Measurements from ENCODE around the gene KLK13. TPM values are rescaled to one million over a fixed set of nuclear protein-coding genes. Genes with fewer than 3 reads are reported as not detected.
A peak's percentile ranks its signal among the peaks of the same experiment; 100 is the strongest.

The KLK13 gene
- total RNA-seq, 1 donor from 2014 or later = 1.1 TPM

DNA sequence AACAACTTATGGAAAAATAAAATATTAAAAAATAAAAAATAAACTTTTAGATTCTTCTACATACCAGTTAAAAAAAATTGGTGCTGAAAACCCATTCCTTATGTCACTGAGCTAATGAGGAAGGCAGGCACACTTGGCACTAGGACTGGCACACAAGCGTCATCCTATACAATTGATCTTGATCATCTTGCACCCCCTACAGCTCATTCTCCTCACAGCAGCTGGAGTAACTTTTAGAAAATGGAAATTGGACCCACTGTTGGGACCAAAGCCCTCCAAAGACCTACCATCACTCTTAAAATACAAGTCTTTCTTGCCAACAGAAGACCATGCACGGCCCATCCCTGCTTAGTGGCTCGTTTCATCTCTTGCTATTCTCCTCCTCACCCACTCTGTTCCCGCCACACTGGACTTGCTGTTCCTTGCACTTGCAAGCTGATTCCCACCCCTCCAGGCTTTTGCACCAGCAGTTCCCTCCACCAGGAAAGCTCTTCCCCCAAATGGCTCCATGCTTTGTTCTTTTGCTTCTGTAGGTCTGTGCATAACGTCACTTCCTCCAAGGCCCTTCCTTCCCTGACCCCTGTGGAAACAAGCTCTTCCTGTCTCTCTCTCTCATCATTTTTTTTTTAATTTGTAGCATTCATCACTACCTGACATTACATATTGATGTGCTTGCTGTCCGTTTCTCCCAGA lies 31.7 kb upstream of the KLK13 start:
- DNase-seq (ENCODE audit: low spot score, unreplicated experiment) = no peak
- Mint-ChIP-seq H3K4me1 (ENCODE audit: low read depth) (peaks cover 12% of the 10 kb centered on the region), H3K4me3 (ENCODE audit: low read depth) (no peak overlapping the region), H3K36me3 (ENCODE audit: insufficient read depth) (no peaks in the 10 kb centered on the region), H3K9me3 (ENCODE audit: low read depth) (no peaks in the 10 kb centered on the region), H3K27me3 (peaks cover 10% of the 10 kb centered on the region), H3K27ac (no peak overlapping the region)
- TF ChIP-seq, protein P1, sequence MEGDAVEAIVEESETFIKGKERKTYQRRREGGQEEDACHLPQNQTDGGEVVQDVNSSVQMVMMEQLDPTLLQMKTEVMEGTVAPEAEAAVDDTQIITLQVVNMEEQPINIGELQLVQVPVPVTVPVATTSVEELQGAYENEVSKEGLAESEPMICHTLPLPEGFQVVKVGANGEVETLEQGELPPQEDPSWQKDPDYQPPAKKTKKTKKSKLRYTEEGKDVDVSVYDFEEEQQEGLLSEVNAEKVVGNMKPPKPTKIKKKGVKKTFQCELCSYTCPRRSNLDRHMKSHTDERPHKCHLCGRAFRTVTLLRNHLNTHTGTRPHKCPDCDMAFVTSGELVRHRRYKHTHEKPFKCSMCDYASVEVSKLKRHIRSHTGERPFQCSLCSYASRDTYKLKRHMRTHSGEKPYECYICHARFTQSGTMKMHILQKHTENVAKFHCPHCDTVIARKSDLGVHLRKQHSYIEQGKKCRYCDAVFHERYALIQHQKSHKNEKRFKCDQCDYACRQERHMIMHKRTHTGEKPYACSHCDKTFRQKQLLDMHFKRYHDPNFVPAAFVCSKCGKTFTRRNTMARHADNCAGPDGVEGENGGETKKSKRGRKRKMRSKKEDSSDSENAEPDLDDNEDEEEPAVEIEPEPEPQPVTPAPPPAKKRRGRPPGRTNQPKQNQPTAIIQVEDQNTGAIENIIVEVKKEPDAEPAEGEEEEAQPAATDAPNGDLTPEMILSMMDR (IDR thresholded peaks at IDR 0.05; ENCODE audit: unreplicated experiment) = peak; percentile 39

DNA sequence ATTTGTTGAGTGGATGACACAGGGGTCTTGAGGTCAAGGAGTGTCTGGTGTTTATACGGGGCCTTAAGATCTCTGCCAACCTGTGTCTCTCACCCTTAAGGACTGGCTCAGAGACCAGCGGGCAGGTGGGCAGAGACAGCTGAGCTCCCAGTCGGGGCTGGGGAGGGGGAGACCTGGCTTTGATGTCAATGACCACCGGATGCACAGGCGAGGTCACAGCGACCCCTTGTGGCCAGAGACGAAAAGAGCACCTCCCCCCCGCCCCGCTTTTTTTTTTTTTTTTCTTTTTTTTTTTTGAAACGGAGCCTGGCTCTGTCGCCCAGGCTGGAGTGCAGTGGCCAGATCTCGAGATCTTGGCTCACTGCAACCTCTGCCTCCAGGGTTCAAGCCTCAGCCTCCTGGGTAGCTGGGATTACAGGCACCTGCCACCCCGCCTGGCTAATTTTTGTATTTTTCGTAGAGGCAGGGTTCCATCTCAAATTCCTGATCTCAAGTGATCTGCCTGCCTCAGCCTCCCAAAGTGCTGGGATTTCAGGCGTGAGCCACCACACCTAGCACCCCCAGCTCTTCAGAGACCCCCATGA lies 29.9 kb upstream of the KLK13 start:
- no peak overlapping the region for H3K27ac Mint-ChIP-seq
- no peaks in the 10 kb centered on the region for H3K9me3 Mint-ChIP-seq (ENCODE audit: low read depth)
- no peaks in the 10 kb centered on the region for H3K36me3 Mint-ChIP-seq (ENCODE audit: insufficient read depth)
- no peak overlapping the region for H3K4me3 Mint-ChIP-seq (ENCODE audit: low read depth)
- H3K27me3 Mint-ChIP-seq = peaks cover 14% of the 10 kb centered on the region
- peak; percentile 51 for DNase-seq (ENCODE audit: low spot score, unreplicated experiment)
- TF ChIP-seq, protein P1 (IDR thresholded peaks at IDR 0.05; ENCODE audit: unreplicated experiment) = peak; percentile 81
- peaks cover 12% of the 10 kb centered on the region for H3K4me1 Mint-ChIP-seq (ENCODE audit: low read depth)

DNA sequence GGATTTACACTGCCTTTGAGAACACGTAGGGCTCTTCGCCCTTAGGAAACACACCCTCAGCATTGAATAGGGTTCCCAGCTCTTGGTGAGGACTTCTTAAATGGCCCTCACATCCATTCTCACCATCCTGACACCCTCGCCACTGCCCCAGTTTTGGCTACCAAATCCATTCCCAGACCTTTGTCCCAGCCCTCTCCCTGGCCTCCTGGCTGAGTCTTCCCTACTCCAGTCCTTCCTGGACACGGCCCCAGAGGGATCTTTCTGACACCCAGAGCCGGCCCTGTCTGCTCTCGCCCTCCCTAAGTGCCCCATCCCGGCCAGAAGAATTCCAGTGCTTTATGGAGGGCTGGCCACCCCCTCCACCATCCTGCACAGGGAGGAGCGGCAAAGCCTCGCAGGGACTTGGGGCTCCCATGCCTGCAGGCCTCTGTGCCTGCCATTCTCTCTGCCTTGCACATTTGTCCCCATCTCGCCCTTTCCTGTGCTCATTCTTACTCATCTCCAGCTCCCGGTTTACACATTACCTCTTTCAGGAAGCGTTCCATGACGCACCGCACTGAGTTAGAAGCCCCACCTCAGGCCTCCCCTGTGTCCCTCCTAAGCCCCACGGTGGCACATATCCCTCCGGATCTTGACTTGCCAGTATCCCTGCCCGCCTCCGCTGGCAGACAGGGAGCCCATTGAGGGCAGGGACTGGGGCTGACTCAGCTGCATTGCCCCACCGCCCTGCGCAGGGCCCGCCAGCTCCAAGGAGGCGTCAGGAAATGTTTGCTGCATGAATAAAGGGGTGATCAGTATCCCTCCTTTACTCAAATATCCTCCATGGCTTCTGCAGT lies 28.8 kb upstream of the KLK13 start:
- H3K9me3 Mint-ChIP-seq (ENCODE audit: low read depth) = no peaks in the 10 kb centered on the region
- H3K36me3 Mint-ChIP-seq (ENCODE audit: insufficient read depth) = no peaks in the 10 kb centered on the region
- no peak for DNase-seq (ENCODE audit: low spot score, unreplicated experiment)
- peak overlapping the region; percentile 7 for H3K27ac Mint-ChIP-seq
- peaks cover 18% of the 10 kb centered on the region for H3K27me3 Mint-ChIP-seq
- H3K4me3 Mint-ChIP-seq (ENCODE audit: low read depth) = no peak overlapping the region
- H3K4me1 Mint-ChIP-seq (ENCODE audit: low read depth) = peaks cover 12% of the 10 kb centered on the region
- TF ChIP-seq, protein P1 (IDR thresholded peaks at IDR 0.05; ENCODE audit: unreplicated experiment) = no peak

DNA sequence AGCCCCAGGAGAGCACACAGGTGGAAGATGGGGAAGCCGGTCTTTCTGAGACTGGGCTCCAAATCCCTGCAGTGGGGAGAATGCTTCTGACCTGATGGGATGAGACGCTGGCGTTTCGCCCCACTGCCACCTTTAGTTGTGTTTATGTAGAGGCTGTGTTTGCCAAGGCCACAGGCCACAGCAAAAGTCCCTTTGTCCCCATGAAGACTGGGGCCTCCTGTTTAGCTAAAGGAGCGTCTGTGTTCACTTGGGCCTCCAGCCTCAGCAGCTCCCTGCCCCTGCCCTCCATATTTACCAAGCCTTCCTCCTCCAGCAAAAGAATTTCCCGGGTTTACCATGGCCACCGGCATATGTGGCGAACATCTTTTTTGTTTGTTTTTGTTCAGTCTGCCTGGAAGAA lies 28.2 kb upstream of the KLK13 start:
- no peak for DNase-seq (ENCODE audit: low spot score, unreplicated experiment)
- H3K9me3 Mint-ChIP-seq (ENCODE audit: low read depth) = no peaks in the 10 kb centered on the region
- TF ChIP-seq, protein P1 (IDR thresholded peaks at IDR 0.05; ENCODE audit: unreplicated experiment) = no peak
- no peak overlapping the region for H3K4me3 Mint-ChIP-seq (ENCODE audit: low read depth)
- peaks cover 12% of the 10 kb centered on the region for H3K4me1 Mint-ChIP-seq (ENCODE audit: low read depth)
- peak overlapping the region; percentile 7 for H3K27ac Mint-ChIP-seq
- no peaks in the 10 kb centered on the region for H3K36me3 Mint-ChIP-seq (ENCODE audit: insufficient read depth)
- H3K27me3 Mint-ChIP-seq = peaks cover 18% of the 10 kb centered on the region

Measured in progenitor cell of endocrine pancreas (in vitro differentiated cells).